Duodenal mucosa (tissue), 2 donors: ENCODE measurements around the gene RASD1.

Source experiments
- H3K27ac ChIP-seq: one replicate; pipeline ENCODE4 v1.7.0; 2013; ENCODE audit warnings: low read depth, low read length
- H3K27me3 ChIP-seq, 2 donors: one replicate each; pipeline ENCODE4 v1.7.0; 2013; ENCODE audit warnings: low read length in 2 of 2, control low read depth in 1 of 2; ENCODE audit not compliant: insufficient read depth in 2 of 2, control insufficient read depth in 1 of 2
- H3K36me3 ChIP-seq, 2 donors: one replicate each; pipeline ENCODE4 v1.7.0; 2013; ENCODE audit warnings: low read length in 2 of 2, control low read depth in 1 of 2; ENCODE audit not compliant: insufficient read depth in 2 of 2, control insufficient read depth in 1 of 2
- H3K4me1 ChIP-seq, 2 donors: one replicate each; pipeline ENCODE4 v1.7.0; 2013; ENCODE audit warnings: low read length in 2 of 2, control low read depth in 1 of 2; ENCODE audit not compliant: insufficient read depth in 2 of 2, control insufficient read depth in 1 of 2
- H3K4me3 ChIP-seq, 2 donors: one replicate each; pipeline ENCODE4 v1.7.0; 2013; ENCODE audit warnings: low read length in 2 of 2, low read depth in 1 of 2
- H3K9ac ChIP-seq, 2 donors: one replicate each; pipeline ENCODE4 v1.7.0; 2013; ENCODE audit warnings: low read length in 2 of 2, low read depth in 1 of 2
- H3K9me3 ChIP-seq, 2 donors: one replicate each; pipeline ENCODE4 v1.7.0; 2013; ENCODE audit warnings: low read length in 2 of 2, control low read depth in 1 of 2; ENCODE audit not compliant: control insufficient read depth in 1 of 2

The RASD1 gene

DNA sequence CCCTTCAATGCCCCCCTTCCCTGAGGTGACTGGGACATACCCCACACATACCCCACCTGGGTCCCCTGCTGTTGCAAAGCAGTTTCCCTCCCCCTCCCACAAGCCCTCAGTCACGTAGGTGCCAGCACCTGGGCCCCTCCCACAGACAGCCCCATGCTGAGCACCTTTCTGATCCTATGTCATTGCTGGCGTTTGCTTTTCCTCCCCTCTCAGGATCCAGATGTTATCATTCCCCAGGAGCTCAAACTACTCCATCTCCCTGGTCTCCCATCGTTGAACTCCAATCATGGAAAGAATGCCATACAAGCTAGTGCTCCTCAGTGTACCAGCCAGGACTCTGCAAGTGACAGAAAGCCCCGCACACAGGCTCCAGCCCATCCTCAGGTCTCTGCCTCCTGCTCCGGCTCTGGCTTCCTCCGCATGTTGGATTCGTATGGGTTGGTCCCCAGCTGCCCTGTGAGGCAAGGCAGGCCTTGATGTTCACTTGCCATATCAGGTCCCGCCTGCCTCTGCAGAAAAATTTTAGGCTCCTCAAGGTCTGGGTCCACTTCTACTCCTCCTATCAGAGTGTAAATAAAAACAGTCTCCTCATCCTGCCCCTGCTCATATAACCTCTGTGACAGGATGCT lies 50.8 kb downstream of the RASD1 start:
- H3K4me3 ChIP-seq = no peak overlapping the region
- no peak overlapping the region for H3K9ac ChIP-seq
- peaks cover 0 to 7% of the 10 kb centered on the region in 2 donors for H3K4me1 ChIP-seq
- H3K9me3 ChIP-seq = no peaks in the 10 kb centered on the region
- no peak overlapping the region for H3K27ac ChIP-seq
- no peaks in the 10 kb centered on the region for H3K27me3 ChIP-seq
- no peaks in the 10 kb centered on the region for H3K36me3 ChIP-seq
